Measurements from ENCODE around the gene IL1RAPL1. TPM values are rescaled to one million over a fixed set of nuclear protein-coding genes. Genes with fewer than 3 reads are reported as not detected.

Gene IL1RAPL1
- total RNA-seq, 2 donors from 2014 or later = 0.18 to 0.31 TPM

GRCh38 chrX:29155286-29155685, 568.0 kb downstream of the IL1RAPL1 start:
- no peak for DNase-seq
- ATAC-seq = no peak
- intact Hi-C loops (cut with DNase I, micrococcal nuclease) = no loop called here

GRCh38 chrX:29172880-29173279, 585.6 kb downstream of the IL1RAPL1 start:
- no peak for ATAC-seq
- intact Hi-C loops (cut with DNase I, micrococcal nuclease) = no loop called here

GRCh38 chrX:29187264-29187663, 600.0 kb downstream of the IL1RAPL1 start:
- intact Hi-C loops (cut with DNase I, micrococcal nuclease) = no loop called here
- DNase-seq (no peak), ATAC-seq (no peak)

More at GRCh38 chrX:29172880-29173279, 585.6 kb downstream of the IL1RAPL1 start:
- no peak for DNase-seq

GRCh38 chrX:29196501-29196900, 609.3 kb downstream of the IL1RAPL1 start:
- DNase-seq (no peak), ATAC-seq (no peak)
- intact Hi-C loops (cut with DNase I, micrococcal nuclease) = no loop called here

- no peak for ATAC-seq
Measured at GRCh38 chrX:29215251-29215650, 628.0 kb downstream of the IL1RAPL1 start.

GRCh38 chrX:29225670-29226069, 638.4 kb downstream of the IL1RAPL1 start:
- intact Hi-C loops (cut with DNase I, micrococcal nuclease) = no loop called here
- DNase-seq = no peak
- ATAC-seq = no peak

More at GRCh38 chrX:29215251-29215650, 628.0 kb downstream of the IL1RAPL1 start:
- no peak for DNase-seq
- intact Hi-C loops (cut with DNase I, micrococcal nuclease) = no loop called here

GRCh38 chrX:29229802-29230201, 642.6 kb downstream of the IL1RAPL1 start:
- DNase-seq (no peak), ATAC-seq (no peak)
- intact Hi-C loops (cut with DNase I, micrococcal nuclease) = no loop called here

- intact Hi-C loops (cut with DNase I, micrococcal nuclease) = no loop called here
- no peak for ATAC-seq
- no peak for DNase-seq
Measured at GRCh38 chrX:29231800-29232199, 644.6 kb downstream of the IL1RAPL1 start.

GRCh38 chrX:29233592-29234183, 646.4 kb downstream of the IL1RAPL1 start:
- no peak for ATAC-seq
- intact Hi-C loops (cut with DNase I, micrococcal nuclease) = no loop called here
- no peak for DNase-seq

GRCh38 chrX:29237972-29238371, 650.7 kb downstream of the IL1RAPL1 start:
- DNase-seq = no peak
- intact Hi-C loops (cut with DNase I, micrococcal nuclease) = no loop called here
- no peak for ATAC-seq

- intact Hi-C loops (cut with DNase I, micrococcal nuclease) = no loop called here
- ATAC-seq = no peak
- DNase-seq = no peak
Measured at GRCh38 chrX:29241809-29242208, 654.6 kb downstream of the IL1RAPL1 start.

GRCh38 chrX:29242856-29243255, 655.6 kb downstream of the IL1RAPL1 start:
- no peak for ATAC-seq
- no peak for DNase-seq
- intact Hi-C loops (cut with DNase I, micrococcal nuclease) = no loop called here

- no peak for DNase-seq
- no peak for ATAC-seq
- intact Hi-C loops (cut with DNase I, micrococcal nuclease) = no loop called here
Measured at GRCh38 chrX:29243942-29244341, 656.7 kb downstream of the IL1RAPL1 start.

- intact Hi-C loops (cut with DNase I, micrococcal nuclease) = no loop called here
- DNase-seq (no peak), ATAC-seq (no peak)
Measured at GRCh38 chrX:29254515-29254914, 667.3 kb downstream of the IL1RAPL1 start.

- intact Hi-C loops (cut with DNase I, micrococcal nuclease) = no loop called here
- DNase-seq (no peak), ATAC-seq (no peak)
Measured at GRCh38 chrX:29257521-29257920, 670.3 kb downstream of the IL1RAPL1 start.

GRCh38 chrX:29269390-29269789, 682.1 kb downstream of the IL1RAPL1 start:
- no peak for ATAC-seq
- intact Hi-C loops (cut with DNase I, micrococcal nuclease) = no loop called here
- no peak for DNase-seq

- intact Hi-C loops (cut with DNase I, micrococcal nuclease) = no loop called here
- ATAC-seq (no peak), DNase-seq (no peak)
Measured at GRCh38 chrX:29274517-29274916, 687.3 kb downstream of the IL1RAPL1 start.

- DNase-seq (no peak), ATAC-seq (no peak)
- intact Hi-C loops (cut with DNase I, micrococcal nuclease) = no loop called here
Measured at GRCh38 chrX:29275928-29276327, 688.7 kb downstream of the IL1RAPL1 start.

GRCh38 chrX:29281078-29281742, 694.0 kb downstream of the IL1RAPL1 start:
- DNase-seq (no peak), ATAC-seq (no peak)
- intact Hi-C loops (cut with DNase I, micrococcal nuclease) = no loop called here

GRCh38 chrX:29285664-29286063, 698.4 kb downstream of the IL1RAPL1 start:
- intact Hi-C loops (cut with DNase I, micrococcal nuclease) = no loop called here
- DNase-seq (no peak), ATAC-seq (no peak)

Data from left colon (tissue), 2 donors.